ENCODE data around the gene UGT2B7. TPM values are rescaled to one million over a fixed set of nuclear protein-coding genes. Genes with fewer than 3 reads are reported as not detected.

UGT2B7 gene
- total RNA-seq, 2 donors from 2014 or later = 7.3 TPM; not detected in 1

GRCh38 chr4:69054578-69055200, 41.6 kb upstream of the UGT2B7 start:
- H3K9me3 ChIP-seq = no peaks in the 10 kb centered on the region
- 72 to 77% methylated on average over 7 of the region's 7 CpGs for WGBS, 2 donors
- DNase-seq (peak in 3 of 4 donors; percentile 26 to 63 (median 60)), ATAC-seq (peak; percentile 68)
- intact Hi-C loops (cut with DNase I) = no loop called here
- H3K36me3 ChIP-seq (replicated peaks in 1 of 2; ENCODE audit: insufficient read depth in 1 of 2, low read depth in 2 of 2) = no peaks in the 10 kb centered on the region
- TF ChIP-seq CTCF (IDR thresholded peaks at IDR 0.05) (no peak), POLR2A (IDR thresholded peaks at IDR 0.05) (no peak)
- no peaks in the 10 kb centered on the region for H3K27me3 ChIP-seq
- H3K27ac ChIP-seq = peak overlapping the region in 3 of 4 donors; percentile 33 to 74 (median 65)
- H3K4me1 ChIP-seq = peaks cover 31% of the 10 kb centered on the region
- H3K4me3 ChIP-seq = no peak overlapping the region

GRCh38 chr4:69056150-69056549, 40.1 kb upstream of the UGT2B7 start:
- peak overlapping the region in 1 of 4 donors; percentile 89 for H3K27ac ChIP-seq
- no peak overlapping the region for H3K4me3 ChIP-seq
- peaks cover 38% of the 10 kb centered on the region for H3K4me1 ChIP-seq
- intact Hi-C loops (cut with DNase I) = no loop called here
- H3K36me3 ChIP-seq (replicated peaks in 1 of 2; ENCODE audit: insufficient read depth in 1 of 2, low read depth in 2 of 2) = no peaks in the 10 kb centered on the region
- DNase-seq = no peak
- no peaks in the 10 kb centered on the region for H3K9me3 ChIP-seq
- no peak for TF ChIP-seq CTCF (IDR thresholded peaks at IDR 0.05)
- no peak for TF ChIP-seq POLR2A (IDR thresholded peaks at IDR 0.05)
- H3K27me3 ChIP-seq = no peaks in the 10 kb centered on the region
- 95 to 96% methylated on average over 6 of the region's 6 CpGs for WGBS, 2 donors
- ATAC-seq = no peak

GRCh38 chr4:69056921-69057550, 39.2 kb upstream of the UGT2B7 start:
- ATAC-seq = peak; percentile 8
- no peak overlapping the region for H3K4me3 ChIP-seq
- WGBS, 2 donors = 44 to 58% methylated on average over 4 of the region's 4 CpGs
- no peaks in the 10 kb centered on the region for H3K9me3 ChIP-seq
- no peaks in the 10 kb centered on the region for H3K36me3 ChIP-seq (replicated peaks in 1 of 2; ENCODE audit: insufficient read depth in 1 of 2, low read depth in 2 of 2)
- H3K4me1 ChIP-seq = peaks cover 44% of the 10 kb centered on the region
- no peak for DNase-seq
- intact Hi-C loops (cut with DNase I) = no loop called here
- H3K27me3 ChIP-seq = no peaks in the 10 kb centered on the region
- TF ChIP-seq POLR2A (IDR thresholded peaks at IDR 0.05) (no peak), CTCF (IDR thresholded peaks at IDR 0.05) (no peak)
- peak overlapping the region; percentile 73 to 89 (median 78) for H3K27ac ChIP-seq

- H3K27ac ChIP-seq = peak overlapping the region; percentile 73 to 89 (median 78)
Measured at GRCh38 chr4:69057620-69058409, 38.5 kb upstream of the UGT2B7 start.

More at GRCh38 chr4:69057620-69058409, 38.5 kb upstream of the UGT2B7 start:
- Histone ChIP-seq H3K27me3 (no peaks in the 10 kb centered on the region), H3K9me3 (no peaks in the 10 kb centered on the region), H3K4me1 (peaks cover 44% of the 10 kb centered on the region), H3K36me3 (replicated peaks in 1 of 2; ENCODE audit: insufficient read depth in 1 of 2, low read depth in 2 of 2) (no peaks in the 10 kb centered on the region), H3K4me3 (no peak overlapping the region)
- intact Hi-C loops (cut with DNase I) = no loop called here
- peak; percentile 74 for ATAC-seq
- 13 to 21% methylated on average over 5 of the region's 5 CpGs for WGBS, 2 donors
- TF ChIP-seq POLR2A (IDR thresholded peaks at IDR 0.05) = peak in 2 of 3 donors; percentile 25 to 33
- no peak for TF ChIP-seq CTCF (IDR thresholded peaks at IDR 0.05)
- DNase-seq = peak; percentile 21 to 44 (median 34)
